ENCODE results near the gene PSME2. TPM values are rescaled to one million over a fixed set of nuclear protein-coding genes. Genes with fewer than 3 reads are reported as not detected.
A peak's percentile ranks its signal among the peaks of the same experiment; 100 is the strongest.

The PSME2 gene
- total and polyA plus RNA-seq, 9 of the 15 experiments (the other 6 are each of a cell fraction or from before 2014, with no cell fraction given): 111 to 579 (median 159) TPM

DNA sequence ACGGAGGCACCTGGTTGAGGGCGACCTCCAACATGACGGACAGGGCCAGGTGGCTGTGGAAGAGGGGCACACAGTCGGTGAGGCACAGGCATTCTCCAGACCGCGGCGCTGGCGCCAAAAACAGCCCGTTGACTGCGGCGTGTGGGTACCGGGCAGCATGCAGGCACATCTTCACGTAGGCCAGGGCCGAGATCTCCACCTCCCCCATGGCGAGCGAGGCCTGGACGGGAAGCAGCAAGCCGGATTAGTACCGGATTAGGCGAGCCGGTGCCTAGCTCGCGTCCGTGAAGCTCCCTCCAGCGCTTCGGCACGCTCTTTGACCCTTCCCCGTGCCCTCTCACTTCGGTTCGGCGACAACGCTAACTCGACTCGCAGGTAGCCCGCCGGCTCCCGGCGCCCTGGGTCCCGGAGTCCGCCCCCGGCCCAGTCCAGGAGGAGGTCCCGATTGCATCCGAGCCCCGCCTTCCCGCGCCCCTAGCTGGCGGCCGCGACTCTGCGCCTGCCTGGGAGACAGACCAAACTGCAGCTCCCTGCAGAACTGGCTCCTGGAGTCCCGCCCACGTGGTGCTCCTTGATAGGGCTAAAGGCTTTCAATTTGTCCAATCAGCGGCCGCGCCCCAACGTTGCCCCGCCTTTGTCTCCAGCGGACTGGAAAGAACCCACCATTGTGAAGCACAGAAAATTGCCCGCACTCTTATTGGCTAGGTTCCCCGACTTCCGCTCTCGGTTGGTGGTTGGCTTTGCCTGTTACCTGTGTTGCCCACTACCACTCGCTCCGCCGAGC is 5.1 kb downstream of the PSME2 start, which contains the start of gene EMC9 (continued):
- TF ChIP-seq, protein P1, sequence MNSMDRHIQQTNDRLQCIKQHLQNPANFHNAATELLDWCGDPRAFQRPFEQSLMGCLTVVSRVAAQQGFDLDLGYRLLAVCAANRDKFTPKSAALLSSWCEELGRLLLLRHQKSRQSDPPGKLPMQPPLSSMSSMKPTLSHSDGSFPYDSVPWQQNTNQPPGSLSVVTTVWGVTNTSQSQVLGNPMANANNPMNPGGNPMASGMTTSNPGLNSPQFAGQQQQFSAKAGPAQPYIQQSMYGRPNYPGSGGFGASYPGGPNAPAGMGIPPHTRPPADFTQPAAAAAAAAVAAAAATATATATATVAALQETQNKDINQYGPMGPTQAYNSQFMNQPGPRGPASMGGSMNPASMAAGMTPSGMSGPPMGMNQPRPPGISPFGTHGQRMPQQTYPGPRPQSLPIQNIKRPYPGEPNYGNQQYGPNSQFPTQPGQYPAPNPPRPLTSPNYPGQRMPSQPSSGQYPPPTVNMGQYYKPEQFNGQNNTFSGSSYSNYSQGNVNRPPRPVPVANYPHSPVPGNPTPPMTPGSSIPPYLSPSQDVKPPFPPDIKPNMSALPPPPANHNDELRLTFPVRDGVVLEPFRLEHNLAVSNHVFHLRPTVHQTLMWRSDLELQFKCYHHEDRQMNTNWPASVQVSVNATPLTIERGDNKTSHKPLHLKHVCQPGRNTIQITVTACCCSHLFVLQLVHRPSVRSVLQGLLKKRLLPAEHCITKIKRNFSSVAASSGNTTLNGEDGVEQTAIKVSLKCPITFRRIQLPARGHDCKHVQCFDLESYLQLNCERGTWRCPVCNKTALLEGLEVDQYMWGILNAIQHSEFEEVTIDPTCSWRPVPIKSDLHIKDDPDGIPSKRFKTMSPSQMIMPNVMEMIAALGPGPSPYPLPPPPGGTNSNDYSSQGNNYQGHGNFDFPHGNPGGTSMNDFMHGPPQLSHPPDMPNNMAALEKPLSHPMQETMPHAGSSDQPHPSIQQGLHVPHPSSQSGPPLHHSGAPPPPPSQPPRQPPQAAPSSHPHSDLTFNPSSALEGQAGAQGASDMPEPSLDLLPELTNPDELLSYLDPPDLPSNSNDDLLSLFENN (IDR thresholded peaks at IDR 0.05; ENCODE audit: low read depth in 2 of 2, low read length in 2 of 2): no peak
- TF ChIP-seq, protein P2, sequence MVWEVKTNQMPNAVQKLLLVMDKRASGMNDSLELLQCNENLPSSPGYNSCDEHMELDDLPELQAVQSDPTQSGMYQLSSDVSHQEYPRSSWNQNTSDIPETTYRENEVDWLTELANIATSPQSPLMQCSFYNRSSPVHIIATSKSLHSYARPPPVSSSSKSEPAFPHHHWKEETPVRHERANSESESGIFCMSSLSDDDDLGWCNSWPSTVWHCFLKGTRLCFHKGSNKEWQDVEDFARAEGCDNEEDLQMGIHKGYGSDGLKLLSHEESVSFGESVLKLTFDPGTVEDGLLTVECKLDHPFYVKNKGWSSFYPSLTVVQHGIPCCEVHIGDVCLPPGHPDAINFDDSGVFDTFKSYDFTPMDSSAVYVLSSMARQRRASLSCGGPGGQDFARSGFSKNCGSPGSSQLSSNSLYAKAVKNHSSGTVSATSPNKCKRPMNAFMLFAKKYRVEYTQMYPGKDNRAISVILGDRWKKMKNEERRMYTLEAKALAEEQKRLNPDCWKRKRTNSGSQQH (CRISPR knock-in tag; IDR thresholded peaks at IDR 0.05): no peak
- TF ChIP-seq SUPT5H (IDR thresholded peaks at IDR 0.05): peak; percentile 66
- TF ChIP-seq MTA1 (IDR thresholded peaks at IDR 0.05; ENCODE audit: borderline replicate concordance): no peak
- TF ChIP-seq TCF7 (IDR thresholded peaks at IDR 0.05; ENCODE audit: borderline replicate concordance): no peak
- no peak for TF ChIP-seq ZNF165 (CRISPR knock-in tag; IDR thresholded peaks at IDR 0.05; ENCODE audit: borderline replicate concordance)
- TF ChIP-seq BACH1 (tag; IDR thresholded peaks at IDR 0.05): no peak; the same call in 1 of the 2 replicates
- TF ChIP-seq PURB (CRISPR knock-in tag; IDR thresholded peaks at IDR 0.05; ENCODE audit: low read depth): no peak
- no peak for TF ChIP-seq EWSR1 (IDR thresholded peaks at IDR 0.05; ENCODE audit: borderline replicate concordance, low read depth, partially characterized antibody)
- TF ChIP-seq, protein P3, sequence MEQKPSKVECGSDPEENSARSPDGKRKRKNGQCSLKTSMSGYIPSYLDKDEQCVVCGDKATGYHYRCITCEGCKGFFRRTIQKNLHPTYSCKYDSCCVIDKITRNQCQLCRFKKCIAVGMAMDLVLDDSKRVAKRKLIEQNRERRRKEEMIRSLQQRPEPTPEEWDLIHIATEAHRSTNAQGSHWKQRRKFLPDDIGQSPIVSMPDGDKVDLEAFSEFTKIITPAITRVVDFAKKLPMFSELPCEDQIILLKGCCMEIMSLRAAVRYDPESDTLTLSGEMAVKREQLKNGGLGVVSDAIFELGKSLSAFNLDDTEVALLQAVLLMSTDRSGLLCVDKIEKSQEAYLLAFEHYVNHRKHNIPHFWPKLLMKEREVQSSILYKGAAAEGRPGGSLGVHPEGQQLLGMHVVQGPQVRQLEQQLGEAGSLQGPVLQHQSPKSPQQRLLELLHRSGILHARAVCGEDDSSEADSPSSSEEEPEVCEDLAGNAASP (IDR thresholded peaks at IDR 0.05): no peak
- 0 out of 2 replicates have a peak, but pooled peaks have one; percentile 5 for TF ChIP-seq ARID1B (IDR thresholded peaks at IDR 0.05)
- no peak for TF ChIP-seq KLF16 (IDR thresholded peaks at IDR 0.05)
- TF ChIP-seq NRF1 (conservative IDR thresholded peaks at IDR 0.05 in 1 of 2, IDR thresholded peaks at IDR 0.05 in 1 of 2): peak; percentile 91 to 93
- TF ChIP-seq ZNF408 (CRISPR knock-in tag; IDR thresholded peaks at IDR 0.05; ENCODE audit: low read depth): no peak
- no peak for TF ChIP-seq CEBPB (tag; IDR thresholded peaks at IDR 0.05)
- no peak for TF ChIP-seq GTF2A2 (tag; IDR thresholded peaks at IDR 0.05)
- no peak for TF ChIP-seq MAFG (tag; conservative IDR thresholded peaks at IDR 0.05)
- TF ChIP-seq ZNF224 (CRISPR knock-in tag; IDR thresholded peaks at IDR 0.05): no peak
- no peak for TF ChIP-seq RB1 (IDR thresholded peaks at IDR 0.05; ENCODE audit: low read depth)
- TF ChIP-seq MXD1 (CRISPR knock-in tag; IDR thresholded peaks at IDR 0.05; ENCODE audit: borderline replicate concordance, poor library complexity, severe bottlenecking): no peak
- TF ChIP-seq NR4A1 (CRISPR knock-in tag; IDR thresholded peaks at IDR 0.05): no peak
- no peak for TF ChIP-seq NR4A1 (tag; IDR thresholded peaks at IDR 0.05)

All from K562 (cell line).